Activated CD4-positive, alpha-beta T cell treated with anti-CD3 and anti-CD28 coated beads, Interleukin-2, Interleukin-6, amounts not matched to agents 100 ng/mL and 50 ng/mL, durations not matched to agents 16 hours and 8 hours (primary cell): Measurements from ENCODE around the gene ABCA4.

Experiments used
- DNase-seq: peaks from one replicate; pipeline ENCODE4 v3.0.0-alpha.2; 2020

ABCA4 gene

DNA sequence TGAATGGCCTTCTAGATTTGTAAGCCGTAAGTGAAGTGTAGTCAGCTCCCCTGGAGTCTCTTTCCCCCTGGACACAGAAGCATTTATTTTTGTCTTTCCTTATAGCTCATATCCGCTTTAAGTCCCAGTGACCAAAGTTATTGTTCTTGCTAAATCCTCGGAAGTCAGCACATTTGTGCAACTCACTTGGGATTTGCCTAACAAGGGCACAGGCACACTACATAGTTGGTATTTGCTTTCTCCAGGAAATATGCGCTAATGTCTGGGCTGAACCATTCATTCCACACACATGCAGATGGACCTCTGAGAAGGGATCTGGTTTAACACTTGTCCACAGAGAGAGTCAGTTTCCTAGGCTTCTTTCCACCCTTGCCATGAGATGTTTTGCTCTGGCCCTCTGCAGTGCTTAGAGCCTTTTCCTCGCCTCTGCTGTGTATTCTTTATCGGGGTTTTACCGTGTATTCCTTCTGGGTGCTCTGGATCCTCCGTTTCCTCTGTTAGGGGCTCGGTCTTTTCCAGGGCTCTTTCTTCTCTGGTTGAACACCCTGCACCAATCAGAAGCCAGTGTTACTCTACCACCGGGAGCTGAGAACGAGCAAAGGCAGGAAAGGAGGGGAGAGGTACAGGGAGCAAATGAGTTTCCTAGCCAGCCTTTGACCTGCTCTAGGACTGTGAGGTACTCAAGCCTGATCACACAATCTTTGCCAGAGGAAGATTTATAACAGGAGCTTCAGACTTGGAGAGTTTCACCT, 72.4 kb downstream of the ABCA4 start:
- DNase-seq = no peak

- DNase-seq = no peak
These were observed 73.0 kb downstream of the ABCA4 start for GRCh38 chr1:94047949-94048348.

DNA sequence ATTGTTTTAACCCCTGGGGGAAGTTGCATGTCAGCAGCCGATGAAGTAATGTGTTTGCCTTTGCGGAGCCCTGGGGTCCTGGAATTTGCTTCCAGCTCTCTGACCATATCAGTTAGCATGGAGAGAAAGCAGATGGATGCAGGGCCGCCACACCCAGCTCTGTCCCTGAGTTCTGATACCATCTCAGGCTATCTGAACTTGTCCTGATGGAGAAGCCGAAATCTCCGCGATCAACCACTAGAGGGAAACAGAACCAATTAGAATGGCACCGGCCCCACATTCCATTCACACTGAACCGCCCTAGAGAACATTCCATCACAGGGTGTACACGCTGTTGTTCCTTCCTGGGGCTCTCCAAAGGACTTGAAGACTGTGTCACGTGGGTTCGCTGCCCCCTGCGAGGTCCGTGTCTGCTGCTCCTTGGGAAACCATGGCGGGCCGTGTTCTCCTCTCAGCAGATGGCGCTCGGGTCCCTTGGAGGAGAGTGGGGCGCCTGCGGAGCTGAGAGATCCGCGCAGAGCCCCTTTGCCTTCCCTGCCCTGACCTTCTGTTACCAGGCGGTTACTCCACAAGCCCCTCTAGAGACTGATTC, 75.4 kb downstream of the ABCA4 start:
- DNase-seq = peak; percentile 42

DNA sequence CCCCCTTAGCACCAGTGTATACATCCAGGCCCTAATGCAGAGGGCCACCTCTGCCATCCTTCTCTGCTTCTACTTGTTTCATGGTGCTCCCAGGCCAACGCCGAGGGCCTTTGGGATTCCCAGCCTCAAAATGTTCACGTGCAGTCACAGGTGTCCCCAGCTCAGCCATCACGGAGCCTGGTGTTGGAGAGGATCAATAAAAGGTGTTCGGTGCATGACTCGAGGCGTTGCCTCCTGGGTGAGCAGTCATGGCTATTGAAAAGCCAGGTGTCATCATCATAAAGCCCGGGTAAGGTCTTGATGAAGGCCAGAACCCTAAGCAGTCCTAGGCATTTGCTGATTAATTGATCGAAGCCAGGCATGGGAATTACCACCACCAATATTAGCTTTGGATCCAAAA, 76.1 kb downstream of the ABCA4 start:
- no peak for DNase-seq

DNA sequence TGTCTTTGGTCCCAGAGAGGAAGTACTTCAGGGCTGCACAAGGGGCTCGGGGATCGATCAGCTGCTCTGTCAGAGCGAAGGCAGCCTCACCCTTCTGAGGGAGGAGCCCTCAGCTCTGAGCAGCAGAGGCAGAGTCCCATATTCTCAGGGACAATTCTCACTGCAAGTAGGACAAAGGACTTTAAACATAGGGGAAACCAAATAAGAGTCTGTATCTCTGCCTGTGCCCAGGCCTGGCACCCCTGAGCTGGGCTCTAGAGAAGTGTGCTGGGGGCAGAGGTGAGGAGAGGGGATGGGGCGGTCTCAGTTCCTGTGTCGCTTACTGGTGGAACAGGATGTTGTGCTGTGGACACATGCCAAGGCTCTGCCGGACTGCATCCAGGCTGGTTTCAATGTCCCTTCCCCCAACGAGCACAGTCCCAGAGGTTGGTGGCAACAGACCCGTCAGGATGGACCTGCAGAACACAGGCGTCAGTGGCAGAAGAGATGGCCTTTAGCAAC, 76.6 kb downstream of the ABCA4 start:
- no peak for DNase-seq

DNA sequence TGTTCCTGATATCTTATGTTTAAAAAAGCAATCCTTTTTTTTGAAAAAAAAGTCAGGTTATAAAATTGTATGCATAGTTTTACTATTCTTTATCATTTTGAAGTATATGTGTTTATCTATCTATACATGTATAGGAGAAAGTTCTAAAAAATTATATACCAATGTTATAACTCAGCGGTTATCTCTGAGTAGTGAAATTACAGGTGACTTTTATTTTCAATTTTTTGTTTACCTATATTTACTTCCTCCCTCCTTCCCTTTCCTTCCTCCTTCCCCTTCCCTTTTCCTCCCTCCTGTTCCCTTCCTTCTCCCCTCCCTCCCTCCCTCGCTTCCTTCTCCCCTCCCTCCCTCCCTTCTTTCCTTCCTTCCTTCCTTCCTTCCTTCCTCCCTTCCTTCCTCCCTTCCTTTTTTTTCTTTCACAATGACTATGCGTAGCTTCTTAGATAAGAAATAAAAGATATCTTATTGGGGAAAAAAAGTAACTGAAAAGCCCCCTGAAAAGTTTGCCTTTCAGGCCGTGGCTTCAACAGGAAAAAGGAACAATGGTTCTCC, 77.1 kb downstream of the ABCA4 start:
- DNase-seq = no peak

- no peak for DNase-seq
These were observed 78.6 kb downstream of the ABCA4 start for GRCh38 chr1:94042388-94042787.

GRCh38 chr1:94039871-94040569, 80.9 kb downstream of the ABCA4 start:
- DNase-seq = no peak

GRCh38 chr1:94039514-94039870, 81.5 kb downstream of the ABCA4 start:
- DNase-seq = peak; percentile 65

DNA sequence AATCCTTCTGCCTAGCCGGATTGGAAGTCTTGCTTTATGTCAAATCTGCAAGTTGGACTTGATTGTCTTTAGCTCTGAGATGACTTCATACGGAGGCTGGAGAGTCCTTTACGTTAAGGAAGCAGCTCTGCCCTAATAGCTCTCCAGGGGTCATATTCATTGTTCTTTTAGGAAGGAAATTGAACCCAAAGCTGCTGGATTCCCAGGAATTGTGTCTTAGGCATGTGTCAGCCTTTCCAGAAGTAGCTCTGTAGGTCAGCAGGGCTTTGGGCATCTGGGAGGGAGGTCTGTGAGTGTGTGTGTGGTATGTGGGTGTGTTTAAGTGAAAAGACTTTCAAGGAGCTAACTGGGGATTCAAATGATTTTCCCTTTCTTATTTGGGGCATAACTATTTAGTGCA, 82.4 kb downstream of the ABCA4 start:
- no peak for DNase-seq

DNA sequence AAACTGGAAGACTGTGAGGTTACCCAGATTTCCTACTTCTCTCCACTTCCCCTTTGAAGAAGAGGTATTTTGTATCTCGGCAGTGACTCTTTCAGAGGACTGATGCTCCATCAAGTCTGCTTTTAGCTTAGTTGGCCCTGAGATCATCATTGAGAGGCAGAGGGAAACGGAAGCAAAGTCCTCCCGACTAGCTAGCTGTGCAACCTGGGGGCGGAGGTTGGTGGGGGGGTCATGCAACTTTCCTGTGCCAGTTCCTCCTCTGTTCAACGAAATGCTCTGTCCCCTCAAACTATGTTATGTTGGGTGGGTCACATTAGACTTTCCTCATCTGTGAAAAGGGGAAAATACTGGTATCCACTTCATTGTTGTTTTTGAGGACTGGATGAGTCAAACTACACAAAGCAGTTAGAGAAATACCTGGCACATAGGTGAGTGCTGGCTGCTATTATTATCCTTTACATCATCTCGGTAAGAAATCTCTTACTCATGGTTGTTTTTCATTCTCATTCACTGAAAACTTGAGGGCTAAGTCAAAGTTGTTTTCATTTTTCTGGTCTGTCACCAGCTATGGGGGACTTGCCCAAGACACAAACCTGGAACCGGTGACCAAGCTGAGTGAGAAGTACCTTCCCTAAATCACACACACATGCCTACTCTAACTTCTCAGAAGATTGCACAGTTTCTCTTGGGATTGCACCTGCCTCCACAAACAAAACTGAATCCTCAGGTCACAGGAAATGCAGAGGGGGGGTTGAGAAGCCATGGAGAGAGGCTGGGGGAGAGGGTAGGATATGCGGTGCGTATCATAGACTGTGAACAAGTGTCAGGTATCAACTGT, 83.3 kb downstream of the ABCA4 start:
- peak; percentile 14 for DNase-seq

DNA sequence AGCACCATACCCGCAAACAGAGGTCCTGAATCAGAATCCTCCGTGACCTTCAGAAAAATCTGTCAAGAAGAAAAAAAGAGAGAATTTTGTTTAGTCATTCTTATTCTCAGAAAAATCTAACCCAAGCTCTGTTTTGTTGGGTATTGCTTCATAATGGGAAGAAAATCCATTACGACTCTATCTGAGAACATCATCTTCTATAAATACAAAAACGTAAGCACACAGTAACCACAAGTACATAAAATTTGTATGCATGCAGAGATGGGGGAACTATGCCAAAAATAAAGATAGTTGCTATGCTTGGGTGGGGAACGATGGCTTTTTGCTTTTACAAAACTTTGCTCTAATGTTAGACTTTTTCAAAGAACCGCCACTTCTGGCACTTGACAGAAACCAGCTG, 84.2 kb downstream of the ABCA4 start:
- no peak for DNase-seq

DNA sequence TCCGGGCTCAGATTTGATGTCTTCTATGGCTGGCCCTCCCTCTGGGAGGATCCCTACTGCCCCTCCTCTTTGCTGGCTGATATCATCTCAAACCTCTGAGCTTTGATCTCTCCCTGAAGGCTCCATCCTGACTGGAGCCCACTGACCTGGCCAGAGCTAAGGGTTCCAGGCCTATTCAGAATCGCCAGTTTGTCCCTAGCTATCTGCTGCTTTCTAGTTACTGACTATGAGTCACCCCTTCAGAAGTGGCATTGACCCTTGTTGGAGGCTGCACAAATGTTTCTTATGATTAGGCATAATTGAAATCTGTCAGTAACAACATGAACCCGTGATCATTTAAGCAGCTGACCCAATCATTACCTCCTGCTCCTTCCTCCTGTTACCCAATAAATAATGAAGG, 87.1 kb downstream of the ABCA4 start:
- no peak for DNase-seq

DNA sequence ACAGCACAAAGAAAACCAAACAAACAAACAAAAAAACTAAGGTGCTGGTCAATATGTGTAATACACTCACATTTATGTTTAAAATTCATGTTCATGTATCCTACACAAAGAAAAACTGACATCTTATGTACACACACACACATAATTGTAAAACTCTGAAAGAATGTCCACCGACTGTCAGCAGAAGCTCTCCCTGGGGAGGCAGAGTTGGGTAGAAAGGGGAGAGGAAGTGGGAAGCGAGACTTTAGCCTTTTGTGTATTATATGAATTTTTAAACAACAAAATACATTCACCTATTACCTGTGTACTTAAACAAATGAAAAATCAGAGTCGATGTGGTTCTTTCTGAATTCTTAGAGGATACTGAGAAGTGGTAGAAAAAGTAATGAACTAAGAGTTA, 88.3 kb downstream of the ABCA4 start:
- DNase-seq = no peak

DNA sequence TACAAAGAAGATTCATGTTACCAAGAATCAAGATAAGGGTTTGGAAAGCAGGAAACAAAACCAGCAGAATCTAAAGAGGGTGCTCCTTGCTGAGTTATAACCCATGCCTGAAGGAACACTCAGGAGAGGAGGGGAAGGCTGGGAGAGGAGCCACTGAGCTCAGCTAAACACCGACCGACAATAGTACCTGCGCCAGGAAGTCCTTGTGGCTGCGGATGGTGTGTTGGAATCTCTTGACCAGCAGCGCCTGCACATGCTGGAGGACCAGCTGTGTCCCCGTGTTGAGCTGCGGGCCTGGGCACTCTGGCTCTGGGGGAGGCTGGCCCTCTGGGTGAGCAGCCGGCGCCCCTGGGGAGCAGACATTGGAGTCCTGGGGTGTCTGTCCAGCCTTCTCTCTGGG, 89.4 kb downstream of the ABCA4 start:
- DNase-seq = no peak

GRCh38 chr1:94031154-94031553, 89.8 kb downstream of the ABCA4 start:
- no peak for DNase-seq

DNA sequence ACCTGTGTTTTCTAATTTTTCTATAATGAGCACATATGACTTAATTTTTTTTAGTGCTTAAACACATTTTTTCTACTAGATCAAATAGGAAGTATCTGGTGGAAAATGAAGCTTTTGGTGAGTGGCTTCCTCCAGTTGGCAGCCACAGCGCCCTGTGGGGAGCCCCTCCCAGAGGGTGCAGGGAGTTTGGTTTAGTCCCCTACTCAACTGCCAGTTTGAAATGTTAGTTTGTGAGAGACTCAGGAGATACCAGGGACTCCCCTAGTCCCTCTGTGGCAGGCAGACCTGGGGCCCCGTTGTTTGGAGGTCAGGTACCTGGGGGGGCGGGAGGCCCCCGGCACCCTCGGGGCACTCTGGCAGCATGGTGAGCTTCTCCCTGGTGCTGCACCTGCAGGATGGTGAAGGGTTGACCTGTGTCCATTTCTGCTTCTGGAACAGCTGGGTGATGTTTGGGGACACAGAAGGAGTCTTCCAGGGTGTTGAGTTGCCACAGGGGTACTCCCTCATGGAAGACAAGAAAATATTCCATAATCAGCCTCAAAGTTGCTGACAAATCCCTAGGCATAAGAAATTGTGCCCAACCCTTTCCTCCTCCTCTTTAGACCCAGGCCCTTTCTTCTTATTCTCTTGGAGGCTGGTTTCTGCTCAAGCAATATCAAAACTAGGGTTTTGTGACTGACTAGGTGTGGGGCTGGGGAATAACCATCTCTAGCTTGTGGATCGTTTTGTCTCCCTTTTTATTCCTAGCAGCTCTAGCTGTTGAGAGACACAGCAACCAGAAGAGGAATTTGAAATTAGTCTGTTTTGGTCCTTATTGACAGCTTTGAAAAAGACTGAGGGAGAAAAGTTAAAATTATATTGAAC, 91.6 kb downstream of the ABCA4 start:
- DNase-seq = no peak

DNA sequence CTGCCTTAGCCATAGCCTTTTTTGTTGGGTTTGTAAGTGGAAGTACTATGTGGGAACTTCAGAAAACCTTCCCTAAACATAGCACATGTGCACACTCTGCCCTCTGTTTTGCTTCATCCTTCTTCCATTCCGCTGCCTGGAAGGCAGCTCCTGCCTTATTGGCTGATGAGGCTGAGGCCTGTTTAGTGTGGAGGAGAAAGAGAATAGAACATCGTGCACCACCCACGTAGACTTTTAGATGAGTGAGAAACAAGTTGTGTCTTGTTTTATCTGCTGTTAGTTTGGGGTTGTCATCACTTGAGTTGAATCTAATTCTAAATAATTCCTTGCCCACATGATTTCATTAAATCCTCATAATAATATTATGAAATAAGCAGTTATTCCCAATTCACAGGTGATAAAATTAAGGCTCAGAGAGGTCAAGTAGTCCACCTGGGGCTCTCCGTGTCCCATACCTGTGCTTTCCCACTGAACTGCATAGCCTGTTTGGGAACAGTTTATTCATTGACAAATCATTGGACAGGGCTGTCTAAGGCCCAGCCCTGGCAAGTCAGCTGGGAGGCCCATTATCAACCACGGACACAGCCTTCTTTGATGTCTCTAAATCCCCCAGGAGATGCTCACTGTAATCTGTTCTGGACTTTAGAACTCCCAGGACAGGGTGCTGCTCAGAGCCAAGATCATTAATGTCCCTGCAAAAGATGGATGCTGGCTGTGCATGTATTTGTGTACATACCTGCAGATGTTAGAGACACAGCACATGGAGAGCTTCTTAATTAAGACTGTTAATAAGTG, 93.0 kb downstream of the ABCA4 start:
- no peak for DNase-seq

DNA sequence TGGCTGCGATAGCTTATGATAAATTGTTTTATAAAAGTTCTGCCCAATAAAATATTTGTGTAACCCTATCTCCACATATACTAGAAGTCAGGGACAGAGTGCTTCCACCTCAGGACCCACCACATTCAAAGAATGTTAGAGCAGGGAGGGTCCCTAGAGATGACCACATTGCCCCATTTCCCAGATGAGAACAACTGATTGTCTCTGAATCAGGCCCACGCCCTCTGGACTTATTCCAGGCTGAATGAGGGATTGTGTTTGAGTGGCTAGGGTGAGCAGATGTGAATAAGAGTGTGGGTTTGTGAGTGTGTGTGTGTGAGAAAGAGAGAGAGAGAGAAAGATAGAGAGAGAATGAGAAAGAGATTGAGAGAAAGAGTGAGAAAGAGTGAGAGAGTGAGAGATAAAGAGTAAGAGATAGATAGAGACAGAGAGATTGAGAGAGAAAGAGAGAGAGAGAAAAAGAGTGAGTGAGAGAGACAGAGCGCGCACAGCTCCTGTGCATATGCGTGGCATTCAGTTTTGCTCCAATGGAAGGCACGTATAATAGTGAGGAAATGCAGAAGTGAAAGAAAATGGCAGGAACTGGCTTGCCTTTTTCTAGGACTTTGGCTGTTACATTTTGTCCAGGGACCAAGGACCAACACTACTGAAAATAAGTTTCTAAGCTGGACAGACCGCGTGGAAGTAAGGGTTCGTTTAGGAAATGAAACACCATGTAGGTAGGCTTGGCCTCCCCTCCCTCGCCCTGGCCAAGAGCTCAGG, 94.1 kb downstream of the ABCA4 start:
- DNase-seq = no peak
